Fibroblast of skin of back (primary cell): Measurements from ENCODE around the gene RAD51B.
A peak's percentile ranks its signal among the peaks of the same experiment; 100 is the strongest.

Source experiments
- DNase-seq: peaks from one replicate; pipeline ENCODE4 v3.0.0-alpha.2; 2013

Gene RAD51B

GRCh38 chr14:68448252-68448902 is 628.8 kb downstream of the RAD51B start:
- no peak for DNase-seq

- no peak for DNase-seq
Measured at GRCh38 chr14:68449561-68450181, 630.1 kb downstream of the RAD51B start.

- no peak for DNase-seq
Measured at GRCh38 chr14:68450391-68451120, 631.0 kb downstream of the RAD51B start.

- peak; percentile 29 for DNase-seq
Measured at GRCh38 chr14:68451696-68452373, 632.3 kb downstream of the RAD51B start.

GRCh38 chr14:68458253-68458652 is 638.7 kb downstream of the RAD51B start:
- DNase-seq: no peak

GRCh38 chr14:68458840-68459469 is 639.4 kb downstream of the RAD51B start:
- peak; percentile 75 for DNase-seq

GRCh38 chr14:68459480-68460136 is 640.0 kb downstream of the RAD51B start:
- no peak for DNase-seq

GRCh38 chr14:68460541-68460940 is 641.0 kb downstream of the RAD51B start:
- no peak for DNase-seq

- no peak for DNase-seq
Measured at GRCh38 chr14:68461086-68461485, 641.5 kb downstream of the RAD51B start.

- peak; percentile 24 for DNase-seq
Measured at GRCh38 chr14:68462683-68463082, 643.1 kb downstream of the RAD51B start.

- no peak for DNase-seq
Measured at GRCh38 chr14:68463299-68463698, 643.7 kb downstream of the RAD51B start.

GRCh38 chr14:68463705-68464374 is 644.3 kb downstream of the RAD51B start:
- DNase-seq: no peak

- DNase-seq: peak; percentile 65
Measured at GRCh38 chr14:68464711-68465110, 645.1 kb downstream of the RAD51B start.

- peak; percentile 90 for DNase-seq
Measured at GRCh38 chr14:68466491-68466977, 647.0 kb downstream of the RAD51B start.

GRCh38 chr14:68467425-68467824 is 647.8 kb downstream of the RAD51B start:
- DNase-seq: no peak

- DNase-seq: no peak
Measured at GRCh38 chr14:68468437-68469207, 649.0 kb downstream of the RAD51B start.

GRCh38 chr14:68469208-68469713 is 649.7 kb downstream of the RAD51B start:
- no peak for DNase-seq

- DNase-seq: no peak
Measured at GRCh38 chr14:68470361-68470760, 650.8 kb downstream of the RAD51B start.

GRCh38 chr14:68471029-68471963 is 651.7 kb downstream of the RAD51B start:
- no peak for DNase-seq
